ENCODE results near the gene DGKZ. TPM values are rescaled to one million over a fixed set of nuclear protein-coding genes. Genes with fewer than 3 reads are reported as not detected.

The DGKZ gene
- total and polyA plus RNA-seq, 9 donors, result 8.9 to 46.0 (median 29.4) TPM

- H3K9me3 ChIP-seq, result no peaks in the 10 kb centered on the region
- H3K4me1 ChIP-seq (ENCODE audit: insufficient read depth), result peaks cover under 1% of the 10 kb centered on the region
- 78 to 90% (median 88%) methylated on average over 12 of the region's 12 CpGs for WGBS, 3 donors
- DNase-seq, result no peak
- intact Hi-C loops (cut with DNase I), result no loop called here
- no peak overlapping the region for H3K27ac ChIP-seq
- H3K36me3 ChIP-seq, result no peaks in the 10 kb centered on the region
- H3K27me3 ChIP-seq, result no peaks in the 10 kb centered on the region
- TF ChIP-seq CTCF (IDR thresholded peaks at IDR 0.05) (no peak), POLR2A (IDR thresholded peaks at IDR 0.05) (no peak), EP300 (IDR thresholded peaks at IDR 0.05) (no peak)
- H3K4me3 ChIP-seq, result no peak overlapping the region
Measured at GRCh38 chr11:46336563-46337180, 10.6 kb upstream of the DGKZ start.

GRCh38 chr11:46337626-46338345 is 9.5 kb upstream of the DGKZ start:
- no peaks in the 10 kb centered on the region for H3K9me3 ChIP-seq
- H3K27me3 ChIP-seq, result no peaks in the 10 kb centered on the region
- intact Hi-C loops (cut with DNase I), result no loop called here
- H3K27ac ChIP-seq, result no peak overlapping the region
- H3K4me1 ChIP-seq (ENCODE audit: insufficient read depth), result peaks cover 4% of the 10 kb centered on the region
- TF ChIP-seq CTCF (IDR thresholded peaks at IDR 0.05), result no peak
- no peak for TF ChIP-seq EP300 (IDR thresholded peaks at IDR 0.05)
- TF ChIP-seq POLR2A (IDR thresholded peaks at IDR 0.05), result no peak
- no peak overlapping the region for H3K4me3 ChIP-seq
- WGBS, 3 donors, result 91 to 92% (median 91%) methylated on average over 13 of the region's 13 CpGs
- H3K36me3 ChIP-seq, result no peaks in the 10 kb centered on the region
- no peak for DNase-seq

- H3K4me1 ChIP-seq (ENCODE audit: insufficient read depth), result peaks cover 5% of the 10 kb centered on the region
- intact Hi-C loops (cut with DNase I), result no loop called here
- H3K27ac ChIP-seq, result no peak overlapping the region
- H3K36me3 ChIP-seq, result no peaks in the 10 kb centered on the region
- no peaks in the 10 kb centered on the region for H3K9me3 ChIP-seq
- 52 to 65% (median 56%) methylated on average over 9 of the region's 9 CpGs for WGBS, 3 donors
- H3K4me3 ChIP-seq, result no peak overlapping the region
- H3K27me3 ChIP-seq, result no peaks in the 10 kb centered on the region
- no peak for TF ChIP-seq CTCF (IDR thresholded peaks at IDR 0.05)
- no peak for TF ChIP-seq EP300 (IDR thresholded peaks at IDR 0.05)
- no peak for DNase-seq
Measured at GRCh38 chr11:46338636-46338987, 8.7 kb upstream of the DGKZ start.

GRCh38 chr11:46338988-46339666 is 8.1 kb upstream of the DGKZ start:
- intact Hi-C loops (cut with DNase I), result no loop called here
- Histone ChIP-seq H3K9me3 (no peaks in the 10 kb centered on the region), H3K4me3 (no peak overlapping the region), H3K27ac (no peak overlapping the region), H3K4me1 (ENCODE audit: insufficient read depth) (peaks cover 7% of the 10 kb centered on the region), H3K36me3 (no peaks in the 10 kb centered on the region), H3K27me3 (no peaks in the 10 kb centered on the region)
- TF ChIP-seq CTCF (IDR thresholded peaks at IDR 0.05) (no peak), EP300 (IDR thresholded peaks at IDR 0.05) (no peak), POLR2A (IDR thresholded peaks at IDR 0.05) (no peak)
- no peak for DNase-seq
- WGBS, 3 donors, result 49 to 66% (median 56%) methylated on average over 16 of the region's 16 CpGs
